GM19025 (cell line): ENCODE results near the gene CCDC191.

Experiments used
- ATAC-seq: cut with Tn5 transposase; IDR thresholded peaks from one replicate; pipeline ENCODE4 v1.9.1; 2021; ENCODE audit warnings: mild to moderate bottlenecking, low read depth, moderate library complexity; ENCODE audit not compliant: unreplicated experiment

CCDC191 gene

GRCh38 chr3:114058646-114059045 lies 2.3 kb upstream of the CCDC191 start:
- no peak for ATAC-seq

GRCh38 chr3:114057011-114057347 lies 653 bp upstream of the CCDC191 start:
- peak; percentile 0 for ATAC-seq

- no peak for ATAC-seq
Measured at GRCh38 chr3:114052216-114052615, 4.1 kb downstream of the CCDC191 start.

DNA sequence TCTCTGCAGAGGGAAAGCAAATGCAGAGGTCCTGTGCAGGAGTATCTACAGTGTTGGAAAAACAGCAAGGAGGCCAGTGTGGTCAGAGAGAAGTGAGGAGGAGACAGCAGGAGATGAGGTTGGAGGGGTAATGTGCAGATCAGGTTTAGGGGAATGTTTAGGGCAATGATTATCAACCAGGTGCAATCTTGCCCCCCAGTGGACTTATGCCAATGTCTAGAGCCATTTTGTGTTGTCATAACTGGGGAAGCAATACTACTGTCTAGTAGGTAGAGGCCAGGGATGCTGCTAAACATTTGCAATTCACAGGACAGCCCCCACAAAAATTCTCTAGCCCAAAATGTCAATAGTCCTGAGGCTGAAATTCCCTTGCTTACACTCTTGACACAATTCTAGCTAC lies 13.1 kb downstream of the CCDC191 start:
- no peak for ATAC-seq

DNA sequence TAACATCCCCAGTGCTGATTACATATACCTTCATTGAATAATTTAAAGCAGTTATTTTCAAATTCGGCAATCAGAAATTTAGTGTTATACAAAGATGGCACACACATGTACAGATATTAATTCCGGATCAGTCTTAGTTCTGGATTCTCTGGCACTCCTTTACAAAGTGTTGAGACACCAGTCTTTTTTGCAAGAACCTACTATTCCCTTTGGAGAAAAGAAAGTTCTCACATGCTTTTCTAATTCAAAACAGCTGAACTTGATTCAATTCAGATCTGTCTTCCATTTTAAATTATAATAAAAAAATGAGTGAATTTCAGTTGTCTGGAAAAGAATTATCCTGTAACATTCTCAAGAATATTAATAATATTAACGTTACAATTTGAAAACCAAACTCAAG lies 20.4 kb downstream of the CCDC191 start:
- ATAC-seq = no peak

DNA sequence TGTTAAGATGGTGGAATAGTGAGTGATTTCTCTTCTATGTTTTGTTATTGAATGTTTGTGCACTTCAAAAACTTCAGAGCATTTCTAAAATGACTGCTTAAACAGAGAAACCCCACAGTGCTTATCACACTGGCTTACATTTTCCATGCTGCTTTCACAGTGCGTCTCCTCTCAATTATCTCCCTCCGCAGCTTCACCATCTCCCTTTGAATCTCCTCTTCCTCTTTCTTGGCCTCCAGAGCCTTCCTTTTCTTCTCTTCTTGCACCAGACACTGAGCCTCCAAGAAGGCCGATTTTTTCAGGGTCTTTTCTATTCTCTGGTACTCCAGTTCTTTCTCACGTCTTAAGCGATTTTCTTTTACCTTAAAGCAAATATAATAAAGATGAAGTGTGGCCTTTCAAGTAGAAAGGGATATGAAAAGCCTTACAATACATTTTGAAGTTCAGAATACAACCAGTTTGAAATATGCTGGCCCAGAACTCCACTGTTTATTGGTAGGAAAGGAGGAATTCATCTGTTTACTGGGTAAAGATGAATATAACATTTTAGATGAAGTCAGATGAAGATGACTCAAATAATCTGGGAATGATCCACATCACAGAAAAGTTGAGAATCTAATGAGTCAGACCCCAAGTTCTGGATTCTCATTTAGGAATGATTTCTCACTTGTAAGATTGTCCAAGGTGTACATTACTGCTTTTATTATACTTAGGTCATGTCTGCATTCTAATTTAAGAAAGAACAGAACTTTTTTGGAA lies 21.4 kb downstream of the CCDC191 start:
- ATAC-seq = no peak

DNA sequence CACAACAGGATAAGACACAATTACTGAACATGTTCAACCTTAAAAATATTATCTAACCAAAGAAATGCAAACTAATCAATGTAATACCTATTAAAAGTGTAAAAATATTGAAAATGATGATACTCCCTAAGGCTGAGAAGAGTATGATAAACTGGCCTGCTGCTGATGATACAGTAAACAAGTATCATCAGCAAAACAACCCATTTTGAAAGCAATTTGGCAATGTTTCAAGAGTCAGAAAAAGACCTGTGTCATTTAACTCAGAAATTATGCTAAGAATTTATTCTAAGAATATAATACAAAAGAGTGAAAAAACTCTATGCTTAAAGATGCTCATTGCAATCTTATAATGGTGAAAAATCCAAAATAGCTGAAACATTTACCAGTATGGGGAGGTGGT lies 22.1 kb downstream of the CCDC191 start:
- no peak for ATAC-seq

DNA sequence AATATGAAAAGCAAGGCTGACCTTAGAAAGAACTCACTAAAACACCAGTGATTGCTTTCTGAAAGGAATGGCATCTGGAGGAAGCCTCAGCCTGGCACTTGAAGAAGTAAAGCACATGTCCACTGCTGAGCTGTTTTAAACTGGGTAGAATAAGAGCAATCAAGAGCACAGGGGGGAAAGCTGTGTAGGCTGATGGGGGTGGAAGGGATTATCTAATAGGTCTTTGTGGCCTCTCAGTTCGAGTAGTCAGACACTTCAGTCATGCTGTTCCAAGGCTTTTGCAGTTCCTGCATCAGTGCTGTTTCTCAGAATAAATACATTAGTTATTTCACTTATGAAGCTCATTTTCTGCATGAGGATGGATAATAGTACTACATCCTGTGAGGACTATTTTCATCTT lies 22.6 kb downstream of the CCDC191 start:
- no peak for ATAC-seq

GRCh38 chr3:114026331-114026730 lies 30.0 kb downstream of the CCDC191 start:
- no peak for ATAC-seq

DNA sequence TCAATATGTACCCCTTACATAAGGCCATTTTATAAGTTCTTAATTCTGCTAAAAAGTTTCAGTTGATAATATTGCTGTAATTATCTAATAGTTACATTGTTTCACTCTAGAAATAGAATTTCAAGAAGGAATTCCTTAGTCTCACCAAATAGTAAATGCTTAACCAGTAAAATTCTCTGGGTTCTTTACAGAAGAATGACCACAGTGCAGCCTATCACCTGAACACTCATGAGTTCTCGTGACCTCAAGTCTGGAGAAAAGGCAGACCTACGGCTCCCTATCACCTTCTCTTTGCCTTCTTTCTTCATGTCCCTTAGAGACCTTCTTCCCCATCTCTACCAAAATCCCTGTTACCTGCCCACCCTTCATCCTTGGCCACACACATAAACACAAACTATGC lies 30.9 kb downstream of the CCDC191 start:
- ATAC-seq = no peak

- ATAC-seq = no peak
Measured at GRCh38 chr3:114022145-114022802, 34.1 kb downstream of the CCDC191 start.

GRCh38 chr3:114020907-114021306 lies 35.4 kb downstream of the CCDC191 start:
- ATAC-seq = no peak

- no peak for ATAC-seq
Measured at GRCh38 chr3:114019486-114019885, 36.8 kb downstream of the CCDC191 start.

- ATAC-seq = no peak
Measured at GRCh38 chr3:114014211-114014610, 42.1 kb downstream of the CCDC191 start.

- ATAC-seq = no peak
Measured at GRCh38 chr3:114011059-114011797, 45.1 kb downstream of the CCDC191 start.

- peak; percentile 94 for ATAC-seq
Measured at GRCh38 chr3:114005481-114005880, 50.8 kb downstream of the CCDC191 start.

GRCh38 chr3:113985541-113985940 lies 70.8 kb downstream of the CCDC191 start:
- ATAC-seq = no peak

GRCh38 chr3:113983544-113983943 lies 72.8 kb downstream of the CCDC191 start:
- no peak for ATAC-seq

GRCh38 chr3:113981803-113982202 lies 74.5 kb downstream of the CCDC191 start:
- ATAC-seq = no peak

- no peak for ATAC-seq
Measured at GRCh38 chr3:113979916-113980315, 76.4 kb downstream of the CCDC191 start.

DNA sequence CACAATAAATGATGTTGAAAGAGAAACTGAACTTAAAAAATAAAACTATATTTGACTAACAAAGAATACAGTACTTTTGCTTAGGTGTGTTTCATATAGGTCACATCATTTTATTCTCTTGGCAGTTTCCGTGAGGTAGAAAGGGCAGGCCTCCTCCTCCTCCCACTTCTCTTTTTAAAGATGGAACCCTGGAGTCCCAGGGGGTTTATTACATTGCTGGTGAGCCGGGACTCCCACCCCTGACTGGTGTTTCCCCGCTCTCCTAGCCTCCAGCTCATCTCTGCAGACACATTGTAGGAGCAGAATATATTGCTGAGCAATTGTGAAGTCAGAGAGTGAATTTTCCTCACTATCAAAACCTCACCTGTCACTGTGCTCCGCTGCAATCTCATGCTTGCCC lies 78.5 kb downstream of the CCDC191 start:
- no peak for ATAC-seq

DNA sequence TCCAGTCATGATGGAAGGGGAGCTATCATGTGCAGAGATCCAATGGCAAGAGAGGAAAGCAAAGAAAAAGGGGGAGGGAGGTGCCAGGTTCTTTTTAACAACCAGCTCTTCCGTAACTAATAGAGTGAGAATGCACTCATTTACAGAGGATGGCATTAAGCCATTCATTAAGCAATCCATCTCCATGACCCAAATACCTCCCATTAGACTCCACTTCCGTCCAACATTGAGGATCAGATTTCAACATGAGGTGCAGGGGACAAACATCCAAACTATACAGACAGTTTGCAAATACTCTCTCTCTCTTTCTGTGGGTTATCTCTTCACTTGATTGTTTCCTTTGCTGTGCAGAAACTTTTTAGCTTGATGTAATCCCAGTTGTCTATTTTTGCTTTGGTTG lies 87.3 kb downstream of the CCDC191 start:
- no peak for ATAC-seq
